ENCODE data around the gene UBE2G1. TPM values are rescaled to one million over a fixed set of nuclear protein-coding genes. Genes with fewer than 3 reads are reported as not detected.
A peak's percentile ranks its signal among the peaks of the same experiment; 100 is the strongest.

The UBE2G1 gene
- total and polyA plus RNA-seq, 9 of the 15 experiments (the other 6 are each of a cell fraction or from before 2014, with no cell fraction given), result 10.1 to 65.9 (median 29.7) TPM

DNA sequence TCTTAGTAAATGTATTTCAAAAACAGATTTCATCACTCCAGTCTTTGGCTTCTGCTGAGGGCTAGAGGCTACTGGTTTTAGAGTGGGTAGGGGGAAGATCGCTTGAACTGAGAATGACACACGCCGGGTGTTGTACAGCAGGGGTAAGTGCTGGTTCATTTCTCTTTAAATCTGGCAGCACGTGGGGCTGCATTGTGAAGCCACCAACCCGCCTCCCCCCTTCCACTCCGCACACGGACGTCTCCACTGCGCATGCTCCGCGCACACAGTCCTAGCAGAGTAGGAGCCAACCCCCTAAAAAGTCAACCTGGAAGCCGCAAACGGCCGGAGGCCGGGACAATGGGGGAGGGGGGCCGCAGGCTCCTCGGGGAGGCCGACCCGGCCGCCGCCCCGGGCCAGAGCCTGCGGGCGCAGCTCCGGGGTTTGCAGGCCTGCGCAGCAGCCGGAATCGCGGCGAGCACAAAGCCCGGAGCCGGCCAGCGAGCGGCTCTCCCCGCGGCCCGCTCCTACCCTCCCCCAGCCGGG is 1.3 kb downstream of the UBE2G1 start (continued):
- TF ChIP-seq, protein P1, sequence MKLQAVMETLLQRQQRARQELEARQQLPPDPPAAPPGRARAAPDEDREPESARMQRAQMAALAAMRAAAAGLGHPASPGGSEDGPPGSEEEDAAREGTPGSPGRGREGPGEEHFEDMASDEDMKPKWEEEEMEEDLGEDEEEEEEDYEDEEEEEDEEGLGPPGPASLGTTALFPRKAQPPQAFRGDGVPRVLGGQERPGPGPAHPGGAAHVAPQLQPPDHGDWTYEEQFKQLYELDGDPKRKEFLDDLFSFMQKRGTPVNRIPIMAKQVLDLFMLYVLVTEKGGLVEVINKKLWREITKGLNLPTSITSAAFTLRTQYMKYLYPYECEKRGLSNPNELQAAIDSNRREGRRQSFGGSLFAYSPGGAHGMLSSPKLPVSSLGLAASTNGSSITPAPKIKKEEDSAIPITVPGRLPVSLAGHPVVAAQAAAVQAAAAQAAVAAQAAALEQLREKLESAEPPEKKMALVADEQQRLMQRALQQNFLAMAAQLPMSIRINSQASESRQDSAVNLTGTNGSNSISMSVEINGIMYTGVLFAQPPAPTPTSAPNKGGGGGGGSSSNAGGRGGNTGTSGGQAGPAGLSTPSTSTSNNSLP (IDR thresholded peaks at IDR 0.05; ENCODE audit: borderline replicate concordance, low read depth, low read length), result no peak
- TF ChIP-seq HMGN3 (IDR thresholded peaks at IDR 0.05; ENCODE audit: borderline replicate concordance, extremely low read depth, insufficient read length, low read depth, low read length) (peak; percentile 62), CEBPB (tag; IDR thresholded peaks at IDR 0.05) (0 out of 2 replicates have a peak, but pooled peaks have one; percentile 26), MTF1 (CRISPR knock-in tag; IDR thresholded peaks at IDR 0.05; ENCODE audit: borderline replicate concordance) (no peak)
- TF ChIP-seq, protein P2, sequence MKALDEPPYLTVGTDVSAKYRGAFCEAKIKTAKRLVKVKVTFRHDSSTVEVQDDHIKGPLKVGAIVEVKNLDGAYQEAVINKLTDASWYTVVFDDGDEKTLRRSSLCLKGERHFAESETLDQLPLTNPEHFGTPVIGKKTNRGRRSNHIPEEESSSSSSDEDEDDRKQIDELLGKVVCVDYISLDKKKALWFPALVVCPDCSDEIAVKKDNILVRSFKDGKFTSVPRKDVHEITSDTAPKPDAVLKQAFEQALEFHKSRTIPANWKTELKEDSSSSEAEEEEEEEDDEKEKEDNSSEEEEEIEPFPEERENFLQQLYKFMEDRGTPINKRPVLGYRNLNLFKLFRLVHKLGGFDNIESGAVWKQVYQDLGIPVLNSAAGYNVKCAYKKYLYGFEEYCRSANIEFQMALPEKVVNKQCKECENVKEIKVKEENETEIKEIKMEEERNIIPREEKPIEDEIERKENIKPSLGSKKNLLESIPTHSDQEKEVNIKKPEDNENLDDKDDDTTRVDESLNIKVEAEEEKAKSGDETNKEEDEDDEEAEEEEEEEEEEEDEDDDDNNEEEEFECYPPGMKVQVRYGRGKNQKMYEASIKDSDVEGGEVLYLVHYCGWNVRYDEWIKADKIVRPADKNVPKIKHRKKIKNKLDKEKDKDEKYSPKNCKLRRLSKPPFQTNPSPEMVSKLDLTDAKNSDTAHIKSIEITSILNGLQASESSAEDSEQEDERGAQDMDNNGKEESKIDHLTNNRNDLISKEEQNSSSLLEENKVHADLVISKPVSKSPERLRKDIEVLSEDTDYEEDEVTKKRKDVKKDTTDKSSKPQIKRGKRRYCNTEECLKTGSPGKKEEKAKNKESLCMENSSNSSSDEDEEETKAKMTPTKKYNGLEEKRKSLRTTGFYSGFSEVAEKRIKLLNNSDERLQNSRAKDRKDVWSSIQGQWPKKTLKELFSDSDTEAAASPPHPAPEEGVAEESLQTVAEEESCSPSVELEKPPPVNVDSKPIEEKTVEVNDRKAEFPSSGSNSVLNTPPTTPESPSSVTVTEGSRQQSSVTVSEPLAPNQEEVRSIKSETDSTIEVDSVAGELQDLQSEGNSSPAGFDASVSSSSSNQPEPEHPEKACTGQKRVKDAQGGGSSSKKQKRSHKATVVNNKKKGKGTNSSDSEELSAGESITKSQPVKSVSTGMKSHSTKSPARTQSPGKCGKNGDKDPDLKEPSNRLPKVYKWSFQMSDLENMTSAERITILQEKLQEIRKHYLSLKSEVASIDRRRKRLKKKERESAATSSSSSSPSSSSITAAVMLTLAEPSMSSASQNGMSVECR (CRISPR knock-in tag; IDR thresholded peaks at IDR 0.05), result peak; percentile 25; the same call in 1 of the 2 replicates
- TF ChIP-seq, protein P3, sequence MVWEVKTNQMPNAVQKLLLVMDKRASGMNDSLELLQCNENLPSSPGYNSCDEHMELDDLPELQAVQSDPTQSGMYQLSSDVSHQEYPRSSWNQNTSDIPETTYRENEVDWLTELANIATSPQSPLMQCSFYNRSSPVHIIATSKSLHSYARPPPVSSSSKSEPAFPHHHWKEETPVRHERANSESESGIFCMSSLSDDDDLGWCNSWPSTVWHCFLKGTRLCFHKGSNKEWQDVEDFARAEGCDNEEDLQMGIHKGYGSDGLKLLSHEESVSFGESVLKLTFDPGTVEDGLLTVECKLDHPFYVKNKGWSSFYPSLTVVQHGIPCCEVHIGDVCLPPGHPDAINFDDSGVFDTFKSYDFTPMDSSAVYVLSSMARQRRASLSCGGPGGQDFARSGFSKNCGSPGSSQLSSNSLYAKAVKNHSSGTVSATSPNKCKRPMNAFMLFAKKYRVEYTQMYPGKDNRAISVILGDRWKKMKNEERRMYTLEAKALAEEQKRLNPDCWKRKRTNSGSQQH (CRISPR knock-in tag; IDR thresholded peaks at IDR 0.05), result no peak
- TF ChIP-seq, protein P4, sequence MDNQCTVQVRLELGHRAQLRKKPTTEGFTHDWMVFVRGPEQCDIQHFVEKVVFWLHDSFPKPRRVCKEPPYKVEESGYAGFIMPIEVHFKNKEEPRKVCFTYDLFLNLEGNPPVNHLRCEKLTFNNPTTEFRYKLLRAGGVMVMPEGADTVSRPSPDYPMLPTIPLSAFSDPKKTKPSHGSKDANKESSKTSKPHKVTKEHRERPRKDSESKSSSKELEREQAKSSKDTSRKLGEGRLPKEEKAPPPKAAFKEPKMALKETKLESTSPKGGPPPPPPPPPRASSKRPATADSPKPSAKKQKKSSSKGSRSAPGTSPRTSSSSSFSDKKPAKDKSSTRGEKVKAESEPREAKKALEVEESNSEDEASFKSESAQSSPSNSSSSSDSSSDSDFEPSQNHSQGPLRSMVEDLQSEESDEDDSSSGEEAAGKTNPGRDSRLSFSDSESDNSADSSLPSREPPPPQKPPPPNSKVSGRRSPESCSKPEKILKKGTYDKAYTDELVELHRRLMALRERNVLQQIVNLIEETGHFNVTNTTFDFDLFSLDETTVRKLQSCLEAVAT (IDR thresholded peaks at IDR 0.05), result no peak
- TF ChIP-seq, protein P5, sequence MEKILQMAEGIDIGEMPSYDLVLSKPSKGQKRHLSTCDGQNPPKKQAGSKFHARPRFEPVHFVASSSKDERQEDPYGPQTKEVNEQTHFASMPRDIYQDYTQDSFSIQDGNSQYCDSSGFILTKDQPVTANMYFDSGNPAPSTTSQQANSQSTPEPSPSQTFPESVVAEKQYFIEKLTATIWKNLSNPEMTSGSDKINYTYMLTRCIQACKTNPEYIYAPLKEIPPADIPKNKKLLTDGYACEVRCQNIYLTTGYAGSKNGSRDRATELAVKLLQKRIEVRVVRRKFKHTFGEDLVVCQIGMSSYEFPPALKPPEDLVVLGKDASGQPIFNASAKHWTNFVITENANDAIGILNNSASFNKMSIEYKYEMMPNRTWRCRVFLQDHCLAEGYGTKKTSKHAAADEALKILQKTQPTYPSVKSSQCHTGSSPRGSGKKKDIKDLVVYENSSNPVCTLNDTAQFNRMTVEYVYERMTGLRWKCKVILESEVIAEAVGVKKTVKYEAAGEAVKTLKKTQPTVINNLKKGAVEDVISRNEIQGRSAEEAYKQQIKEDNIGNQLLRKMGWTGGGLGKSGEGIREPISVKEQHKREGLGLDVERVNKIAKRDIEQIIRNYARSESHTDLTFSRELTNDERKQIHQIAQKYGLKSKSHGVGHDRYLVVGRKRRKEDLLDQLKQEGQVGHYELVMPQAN (IDR thresholded peaks at IDR 0.05; ENCODE audit: borderline replicate concordance), result peak; percentile 65; the same call in 1 of the 2 replicates
- TF ChIP-seq, protein P6, sequence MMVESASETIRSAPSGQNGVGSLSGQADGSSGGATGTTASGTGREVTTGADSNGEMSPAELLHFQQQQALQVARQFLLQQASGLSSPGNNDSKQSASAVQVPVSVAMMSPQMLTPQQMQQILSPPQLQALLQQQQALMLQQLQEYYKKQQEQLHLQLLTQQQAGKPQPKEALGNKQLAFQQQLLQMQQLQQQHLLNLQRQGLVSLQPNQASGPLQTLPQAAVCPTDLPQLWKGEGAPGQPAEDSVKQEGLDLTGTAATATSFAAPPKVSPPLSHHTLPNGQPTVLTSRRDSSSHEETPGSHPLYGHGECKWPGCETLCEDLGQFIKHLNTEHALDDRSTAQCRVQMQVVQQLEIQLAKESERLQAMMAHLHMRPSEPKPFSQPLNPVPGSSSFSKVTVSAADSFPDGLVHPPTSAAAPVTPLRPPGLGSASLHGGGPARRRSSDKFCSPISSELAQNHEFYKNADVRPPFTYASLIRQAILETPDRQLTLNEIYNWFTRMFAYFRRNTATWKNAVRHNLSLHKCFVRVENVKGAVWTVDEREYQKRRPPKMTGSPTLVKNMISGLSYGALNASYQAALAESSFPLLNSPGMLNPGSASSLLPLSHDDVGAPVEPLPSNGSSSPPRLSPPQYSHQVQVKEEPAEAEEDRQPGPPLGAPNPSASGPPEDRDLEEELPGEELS (CRISPR knock-in tag; IDR thresholded peaks at IDR 0.05; ENCODE audit: borderline replicate concordance), result no peak
- TF ChIP-seq, protein P7, sequence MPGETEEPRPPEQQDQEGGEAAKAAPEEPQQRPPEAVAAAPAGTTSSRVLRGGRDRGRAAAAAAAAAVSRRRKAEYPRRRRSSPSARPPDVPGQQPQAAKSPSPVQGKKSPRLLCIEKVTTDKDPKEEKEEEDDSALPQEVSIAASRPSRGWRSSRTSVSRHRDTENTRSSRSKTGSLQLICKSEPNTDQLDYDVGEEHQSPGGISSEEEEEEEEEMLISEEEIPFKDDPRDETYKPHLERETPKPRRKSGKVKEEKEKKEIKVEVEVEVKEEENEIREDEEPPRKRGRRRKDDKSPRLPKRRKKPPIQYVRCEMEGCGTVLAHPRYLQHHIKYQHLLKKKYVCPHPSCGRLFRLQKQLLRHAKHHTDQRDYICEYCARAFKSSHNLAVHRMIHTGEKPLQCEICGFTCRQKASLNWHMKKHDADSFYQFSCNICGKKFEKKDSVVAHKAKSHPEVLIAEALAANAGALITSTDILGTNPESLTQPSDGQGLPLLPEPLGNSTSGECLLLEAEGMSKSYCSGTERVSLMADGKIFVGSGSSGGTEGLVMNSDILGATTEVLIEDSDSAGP (CRISPR knock-in tag; IDR thresholded peaks at IDR 0.05), result peak; percentile 89

Measured in K562 (cell line).